CD4-positive, alpha-beta T cell treated with Interleukin-10 for 1 hour (primary cell): Measurements from ENCODE around the gene GAA.
"Not testable (repeated sequence)": the region's sequence is repeated elsewhere in the genome, so short reads cannot be mapped to it uniquely, and the experiment has no call there.

Experiments
- DNase-seq: peaks from one replicate; pipeline ENCODE4 v3.0.0-alpha.2; 2020

Gene GAA

GRCh38 chr17:80151333-80151732, 50.0 kb downstream of the GAA start:
- no peak for DNase-seq

DNA sequence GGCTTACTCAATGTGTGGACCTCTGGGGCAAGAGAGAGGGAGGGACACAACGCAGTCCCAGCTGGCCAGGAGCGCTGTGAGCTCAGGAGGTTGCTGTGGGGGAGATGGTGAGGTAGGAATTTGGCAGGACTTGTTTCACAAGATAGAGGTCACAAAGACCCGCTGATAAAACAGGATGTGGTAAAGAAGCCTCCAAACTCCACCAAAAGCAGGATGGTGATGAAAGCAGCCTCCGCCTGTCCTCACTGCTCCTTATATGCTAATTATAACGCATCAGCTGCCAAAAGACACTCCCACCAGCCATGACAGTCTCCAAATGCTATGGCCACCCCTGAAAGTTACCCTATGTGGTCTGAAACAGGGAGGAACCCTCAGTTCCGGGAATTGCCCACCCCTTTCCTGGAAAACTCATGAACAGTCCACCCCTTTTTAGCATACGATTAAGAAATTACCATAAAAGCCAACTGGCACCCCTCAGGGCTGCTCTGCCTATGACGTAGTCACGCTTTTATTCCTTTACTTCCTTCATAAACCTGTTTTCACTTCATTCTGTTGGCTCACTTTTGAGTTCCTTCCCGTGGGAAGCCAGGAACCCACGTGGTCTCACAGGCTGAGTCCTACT, 50.8 kb downstream of the GAA start:
- no peak for DNase-seq

- no peak for DNase-seq
These were observed 51.6 kb downstream of the GAA start for GRCh38 chr17:80153004-80153403.

DNA sequence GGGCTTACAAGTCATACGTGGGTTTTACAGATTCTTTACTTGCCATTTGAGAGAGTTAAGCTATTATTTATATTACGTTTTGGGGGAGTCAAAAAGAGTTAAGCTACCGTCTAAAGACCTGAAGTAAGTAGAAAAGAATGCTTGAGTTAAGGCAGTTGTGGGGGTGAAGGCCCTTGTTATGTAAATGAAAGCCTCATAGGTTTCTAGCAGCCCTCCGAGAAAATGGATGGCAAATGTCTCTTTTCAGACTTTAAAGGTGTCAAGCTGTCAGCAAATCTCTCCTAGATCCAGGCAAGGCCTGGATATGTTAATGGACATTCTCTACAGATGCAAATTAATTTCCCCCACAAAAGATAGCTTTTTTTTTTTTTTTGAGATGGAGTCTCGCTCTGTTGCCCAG, 52.8 kb downstream of the GAA start:
- no peak for DNase-seq

DNA sequence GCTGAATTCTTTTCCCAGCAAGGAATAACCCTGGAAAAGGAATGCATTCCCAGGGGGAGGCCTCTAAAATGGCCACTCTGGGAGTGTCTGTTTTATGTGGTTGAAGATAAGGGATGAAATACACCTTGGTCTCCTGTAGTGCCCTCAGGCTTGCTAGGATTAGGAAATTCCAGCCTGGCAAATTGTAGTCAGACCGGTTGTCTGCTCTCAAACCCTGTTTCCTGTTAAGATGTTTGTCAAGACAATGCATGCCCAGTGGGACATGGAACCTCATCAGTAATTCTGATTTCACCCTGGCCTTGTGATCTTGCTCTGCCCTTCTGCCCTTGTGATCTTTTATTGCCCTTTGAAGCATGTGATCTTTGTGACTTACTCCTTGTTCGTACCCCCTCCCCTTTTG, 54.2 kb downstream of the GAA start:
- not testable (repeated sequence) for DNase-seq

GRCh38 chr17:80158846-80159245, 57.5 kb downstream of the GAA start:
- DNase-seq: no peak

GRCh38 chr17:80160536-80160935, 59.2 kb downstream of the GAA start:
- no peak for DNase-seq

DNA sequence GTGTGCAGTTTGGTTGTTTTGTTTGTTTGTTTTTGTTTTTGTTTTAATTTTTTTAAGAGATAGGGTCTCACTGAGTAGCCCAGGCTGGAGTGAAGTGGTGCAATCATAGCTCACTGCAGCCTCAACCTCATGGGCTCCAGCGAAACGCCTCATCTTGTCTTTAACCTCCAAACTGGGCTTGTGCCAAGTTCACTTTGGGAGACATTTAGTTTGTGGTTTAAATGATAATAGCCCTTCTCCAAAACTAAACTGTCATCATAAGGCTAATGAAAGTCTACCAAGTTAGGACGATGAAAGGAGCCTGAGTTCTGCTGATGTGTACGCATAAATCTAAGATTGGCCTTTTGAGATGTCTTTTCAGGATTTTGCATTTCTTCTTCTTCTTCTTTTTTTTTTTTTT, 62.0 kb downstream of the GAA start:
- DNase-seq: no peak

- no peak for DNase-seq
These were observed 62.8 kb downstream of the GAA start for GRCh38 chr17:80164185-80164584.

DNA sequence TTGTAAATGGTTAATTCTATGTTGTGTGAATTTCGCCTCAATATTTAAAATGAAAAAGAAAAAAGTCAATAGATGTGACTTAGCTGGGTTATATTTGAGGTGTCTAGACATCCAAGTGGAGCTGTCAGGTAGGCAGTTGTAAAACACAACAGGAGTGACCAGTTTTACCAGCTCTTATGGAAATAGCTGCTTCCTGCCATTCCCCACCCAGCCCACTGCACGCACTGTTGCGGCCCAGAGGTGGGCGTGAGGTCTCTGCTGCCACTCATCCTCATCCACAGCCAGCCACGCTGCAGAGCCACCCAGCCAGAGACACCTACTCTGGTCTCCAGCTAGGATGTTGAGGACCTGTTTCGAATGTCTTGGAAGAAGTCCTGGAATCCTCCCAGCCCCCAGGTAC, 65.1 kb downstream of the GAA start:
- DNase-seq: no peak

DNA sequence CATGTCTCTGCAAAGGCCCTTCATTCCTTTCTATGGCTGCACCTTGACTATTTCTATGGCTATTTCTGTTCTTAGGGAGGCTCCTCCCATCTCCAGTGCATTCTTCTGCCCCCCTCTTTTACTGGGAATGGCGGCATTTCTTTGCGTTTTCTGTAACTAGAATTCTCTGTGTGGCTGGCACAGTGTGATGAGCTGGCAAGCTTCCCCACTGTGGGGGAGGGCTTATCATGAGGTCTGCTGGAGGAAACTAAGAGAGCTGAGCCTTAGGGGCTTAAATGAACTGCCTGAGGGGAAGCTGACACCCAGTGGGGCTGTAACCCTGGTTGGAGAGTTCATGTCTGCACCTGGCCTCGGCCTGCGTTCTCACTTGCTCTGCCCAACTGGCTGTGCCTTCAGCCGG, 67.0 kb downstream of the GAA start:
- no peak for DNase-seq

- DNase-seq: no peak
These were observed 67.7 kb downstream of the GAA start for GRCh38 chr17:80169107-80169506.
